Endothelial cell of umbilical vein (primary cell): ENCODE measurements around the gene ADARB1. TPM values are rescaled to one million over a fixed set of nuclear protein-coding genes. Genes with fewer than 3 reads are reported as not detected.

Experiments
- BruUV-seq: library from RNA; stranded (reverse); fragments of 400-500 nt; replicated peaks from 2 replicates; lab custom pipeline; 2021; lab: Mats Ljungman, UMichigan
- CTCF ChIA-PET: fragments of 300-600, 350-600 bp; sonication (Branson Sonifier 250); formaldehyde crosslinking; loops from one replicate; lab custom pipeline; 2021; ENCODE audit warnings: antibody characterized with exemption, inconsistent platforms; lab: Charles Lee
- POLR2A ChIA-PET: fragments of 300-600, 350-600 bp; sonication (Branson Sonifier 250); formaldehyde crosslinking; loops from one replicate; lab custom pipeline; 2021; ENCODE audit warnings: antibody characterized with exemption, inconsistent platforms; lab: Charles Lee
- DNase-seq: peaks from one replicate; pipeline ENCODE4 v3.0.0-alpha.2; 2011; ENCODE audit warnings: low read depth, low spot score
- FAIRE-seq: peaks from 2 replicates; lab custom pipeline; 2011; peaks lifted over from hg19 to GRCh38; lab: Jason Lieb, UNC
- H2AFZ ChIP-seq: 2 replicates; pipeline ENCODE4 v1.6.0; 2012; ENCODE audit warnings: low read depth, low read length, control low read depth, inconsistent platforms
- H3K27ac ChIP-seq: 2 replicates; pipeline ENCODE4 v1.5.1; 2011; ENCODE audit warnings: low read depth, mild to moderate bottlenecking, control low read depth, low read length, moderate library complexity; ENCODE audit not compliant: insufficient read depth
- H3K27me3 ChIP-seq, 2 experiments: 2 replicates each; pipeline versions ENCODE4 v1.6.0 to v1.6.1; 2011; ENCODE audit warnings: low read length in 2 of 2, mixed read lengths in 1 of 2; ENCODE audit not compliant: control insufficient read depth in 2 of 2, insufficient read depth in 2 of 2
- H3K36me3 ChIP-seq, 2 experiments: 2 replicates in 1 of 2; 3 replicates in 1 of 2; pipeline ENCODE4 v1.5.1; 2011; ENCODE audit warnings: low read length in 2 of 2, mild to moderate bottlenecking in 1 of 2, moderate library complexity in 1 of 2; ENCODE audit not compliant: control insufficient read depth in 2 of 2, insufficient read depth in 2 of 2; ENCODE audit errors: extremely low read depth in 1 of 2
- H3K4me1 ChIP-seq: 3 replicates; pipeline ENCODE4 v1.5.1; 2011; ENCODE audit warnings: mild to moderate bottlenecking, low read length; ENCODE audit not compliant: control insufficient read depth, insufficient read depth; ENCODE audit errors: extremely low read depth
- H3K4me2 ChIP-seq: 2 replicates; pipeline ENCODE4 v1.6.1; 2011; ENCODE audit warnings: low read length, control low read depth, mixed read lengths; ENCODE audit not compliant: insufficient read depth
- H3K4me3 ChIP-seq, 3 experiments: fragments of 200-600 bp in 1 of 3; sonication (generic), shearing (Covaris generic) in 1 of 3; replicated peaks in 1 of 3; 2 replicates each; pipeline ENCODE4 v1.5.1; 2011 to 2016; ENCODE audit warnings: control low read depth in 3 of 3, low read length in 3 of 3, mild to moderate bottlenecking in 2 of 3, inconsistent platforms in 1 of 3, low read depth in 1 of 3, moderate library complexity in 1 of 3; ENCODE audit not compliant: insufficient read depth in 1 of 3
- H3K79me2 ChIP-seq: 2 replicates; pipeline ENCODE4 v1.6.0; 2012; ENCODE audit warnings: low read length, inconsistent platforms; ENCODE audit not compliant: control insufficient read depth, insufficient read depth
- H3K9ac ChIP-seq: replicated peaks from 2 replicates; pipeline ENCODE3; 2011; ENCODE audit warnings: low read length, control low read depth; ENCODE audit not compliant: insufficient read depth; ENCODE audit errors: extremely low read depth
- H3K9me1 ChIP-seq: replicated peaks from 3 replicates; pipeline ENCODE4 v1.6.0; 2011; ENCODE audit warnings: mild to moderate bottlenecking, low read length; ENCODE audit not compliant: control insufficient read depth, insufficient read depth; ENCODE audit errors: extremely low read depth
- H3K9me3 ChIP-seq: replicated peaks from 2 replicates; pipeline ENCODE4 v1.5.1; 2012; ENCODE audit warnings: low read length, inconsistent platforms; ENCODE audit not compliant: control insufficient read depth, insufficient read depth
- H4K20me1 ChIP-seq: replicated peaks from 2 replicates; pipeline ENCODE3; 2011; ENCODE audit warnings: mild to moderate bottlenecking, low read length; ENCODE audit not compliant: control insufficient read depth, insufficient read depth; ENCODE audit errors: extremely low read depth
- EZH2 ChIP-seq: IDR thresholded peaks from 2 replicates; pipeline ENCODE4 v1.6.1; 2012; ENCODE audit warnings: borderline replicate concordance, low read depth, mild to moderate bottlenecking, moderate library complexity, low read length, inconsistent platforms; ENCODE audit not compliant: severe bottlenecking
- FOS ChIP-seq: IDR thresholded peaks from 2 replicates; pipeline ENCODE4 v1.6.1; 2011; ENCODE audit warnings: mild to moderate bottlenecking, low read length, moderate library complexity, borderline replicate concordance; ENCODE audit not compliant: insufficient read depth
- GATA2 ChIP-seq: IDR thresholded peaks from 2 replicates; pipeline ENCODE4 v1.7.0; 2011; ENCODE audit warnings: low read depth, mild to moderate bottlenecking, moderate library complexity, mixed read lengths, low read length; ENCODE audit not compliant: insufficient read length, insufficient read depth
- JUN ChIP-seq: IDR thresholded peaks from 2 replicates; pipeline ENCODE4 v1.6.1; 2011; ENCODE audit warnings: borderline replicate concordance, low read depth; ENCODE audit not compliant: insufficient read length, insufficient read depth
- MYC ChIP-seq: IDR thresholded peaks from one replicate; pipeline ENCODE4 v1.6.1; 2011; ENCODE audit warnings: mild to moderate bottlenecking, low read depth, low read length
- POLR2A ChIP-seq: IDR thresholded peaks from 2 replicates; pipeline ENCODE4 v1.6.1; 2012; ENCODE audit warnings: low read depth, mild to moderate bottlenecking, control low read depth, low read length
- POLR2AphosphoS5 ChIP-seq: IDR thresholded peaks from 2 replicates; pipeline ENCODE4 v1.6.1; 2012; ENCODE audit warnings: low read depth, mild to moderate bottlenecking, control low read depth, low read length, moderate library complexity; ENCODE audit not compliant: insufficient read depth
- dilution Hi-C: fragments of 300-500 bp; cut with MboI; formaldehyde crosslinking; loops from one replicate; pipeline ENCODE4 v1.15.0; 2019; ENCODE audit warnings: low sequenced_read_pairs; ENCODE audit not compliant: extremely low pct_ligation_motif_present
- intact Hi-C: fragments of 100-400 bp; cut with micrococcal nuclease; formaldehyde crosslinking; loops from one replicate; pipeline ENCODE4 v1.10.0; 2022
- polyA plus RNA-seq, 4 experiments: library from polyadenylated mRNA; depleted of rRNA in 3 of 4; stranded (reverse) in 3 of 4; unstranded in 1 of 4; fragments of >200 nt; gene quantifications; 2 replicates each; pipeline versions ENCODE4 v1.2.1 to v1.2.3, GENCODE V29; 2011 to 2012; ENCODE audit warnings: missing spikeins in 1 of 4
- total RNA-seq: library from RNA; stranded (reverse); gene quantifications from 2 replicates; pipeline ENCODE4 v1.2.3, GENCODE V29; 2021
- TF ChIP-seq, protein P1 (sequence below), 2 donors: IDR thresholded peaks; 1 replicate in 1 of 2; 2 replicates in 1 of 2; pipeline ENCODE4 v1.5.1; 2011; ENCODE audit warnings: low read length in 2 of 2, mild to moderate bottlenecking in 2 of 2, moderate library complexity in 2 of 2, control low read depth in 1 of 2, inconsistent platforms in 1 of 2, low read depth in 1 of 2; ENCODE audit not compliant: insufficient read depth in 1 of 2; ENCODE audit errors: extremely low read depth in 1 of 2
- TF ChIP-seq, protein P2 (sequence below): IDR thresholded peaks from 2 replicates; pipeline ENCODE4 v1.6.1; 2011; ENCODE audit not compliant: insufficient read depth, insufficient read length

Gene ADARB1
- total and polyA plus RNA-seq, 2 donors (not counting 3 experiments of a cell fraction or from before 2014, with no cell fraction given) = 32.5 to 54.3 TPM

DNA sequence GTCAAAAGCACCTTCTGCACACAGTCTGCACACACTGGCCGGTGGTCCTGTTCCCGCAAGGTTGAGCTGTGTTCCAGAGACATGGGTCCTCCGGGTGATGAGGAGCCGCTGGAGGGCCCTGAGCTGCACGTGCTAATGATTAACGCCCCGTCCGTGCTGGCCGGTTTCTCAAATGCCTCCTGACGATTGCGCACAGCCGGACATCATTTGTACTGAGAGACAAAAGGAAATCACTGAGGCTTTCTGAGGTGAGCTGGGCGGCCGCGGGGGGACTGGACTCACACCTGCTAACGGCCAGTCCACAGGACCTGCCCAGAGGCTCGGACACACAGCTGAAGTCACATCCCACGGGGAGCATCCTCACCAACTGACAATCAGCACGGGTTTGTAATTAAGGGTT lies 184.1 kb downstream of the ADARB1 start:
- H3K9me3 ChIP-seq = no peaks in the 10 kb centered on the region
- H3K4me2 ChIP-seq = no peak overlapping the region
- peaks cover 0 to 3% of the 10 kb centered on the region in 2 experiments for H3K36me3 ChIP-seq
- DNase-seq (no peak), FAIRE-seq (no peak)
- ChIA-PET POLR2A (interaction anchor here (0.6 kb wide), 2 partner anchors 29 to 1173 kb away, joined by 3 to 7 read pairs; partner anchors contain the start of gene POFUT2), CTCF (interaction anchor here (1.7 kb wide), 1 partner anchor 118 kb away, joined by 4 read pairs; no protein-coding TSS in a partner anchor)
- no peaks in the 10 kb centered on the region for H3K27me3 ChIP-seq
- no peak overlapping the region for H2AFZ ChIP-seq
- H3K9ac ChIP-seq = no peak overlapping the region
- no peak for TF ChIP-seq MYC
- no peak for TF ChIP-seq POLR2AphosphoS5
- TF ChIP-seq FOS = no peak
- TF ChIP-seq, protein P1, sequence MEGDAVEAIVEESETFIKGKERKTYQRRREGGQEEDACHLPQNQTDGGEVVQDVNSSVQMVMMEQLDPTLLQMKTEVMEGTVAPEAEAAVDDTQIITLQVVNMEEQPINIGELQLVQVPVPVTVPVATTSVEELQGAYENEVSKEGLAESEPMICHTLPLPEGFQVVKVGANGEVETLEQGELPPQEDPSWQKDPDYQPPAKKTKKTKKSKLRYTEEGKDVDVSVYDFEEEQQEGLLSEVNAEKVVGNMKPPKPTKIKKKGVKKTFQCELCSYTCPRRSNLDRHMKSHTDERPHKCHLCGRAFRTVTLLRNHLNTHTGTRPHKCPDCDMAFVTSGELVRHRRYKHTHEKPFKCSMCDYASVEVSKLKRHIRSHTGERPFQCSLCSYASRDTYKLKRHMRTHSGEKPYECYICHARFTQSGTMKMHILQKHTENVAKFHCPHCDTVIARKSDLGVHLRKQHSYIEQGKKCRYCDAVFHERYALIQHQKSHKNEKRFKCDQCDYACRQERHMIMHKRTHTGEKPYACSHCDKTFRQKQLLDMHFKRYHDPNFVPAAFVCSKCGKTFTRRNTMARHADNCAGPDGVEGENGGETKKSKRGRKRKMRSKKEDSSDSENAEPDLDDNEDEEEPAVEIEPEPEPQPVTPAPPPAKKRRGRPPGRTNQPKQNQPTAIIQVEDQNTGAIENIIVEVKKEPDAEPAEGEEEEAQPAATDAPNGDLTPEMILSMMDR (IDR thresholded peaks at IDR 0.05; ENCODE audit: extremely low read depth in 1 of 2, insufficient read depth in 1 of 2, low read depth in 1 of 2, low read length in 2 of 2) = no peak
- TF ChIP-seq, protein P2, sequence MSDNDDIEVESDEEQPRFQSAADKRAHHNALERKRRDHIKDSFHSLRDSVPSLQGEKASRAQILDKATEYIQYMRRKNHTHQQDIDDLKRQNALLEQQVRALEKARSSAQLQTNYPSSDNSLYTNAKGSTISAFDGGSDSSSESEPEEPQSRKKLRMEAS = no peak
- TF ChIP-seq GATA2 = no peak
- no peak for TF ChIP-seq JUN
- TF ChIP-seq POLR2A = no peak
- no peak for TF ChIP-seq EZH2
- intact Hi-C loops (no loop called here), dilution Hi-C loops (no loop called here)
- H3K79me2 ChIP-seq = no peaks in the 10 kb centered on the region
- no peaks in the 10 kb centered on the region for H3K9me1 ChIP-seq
- no peaks in the 10 kb centered on the region for H4K20me1 ChIP-seq
- H3K4me1 ChIP-seq = no peaks in the 10 kb centered on the region
- no TSS peak for BruUV-seq
- no peak overlapping the region for H3K27ac ChIP-seq
- H3K4me3 ChIP-seq = no peak overlapping the region
